Tibial artery (tissue), 4 donors: ENCODE data around the gene RAP2B.
"Not testable (repeated sequence)": the region's sequence is repeated elsewhere in the genome, so short reads cannot be mapped to it uniquely, and the experiment has no call there.

Experiments
- DNase-seq, 2 donors: peaks; one replicate each; pipeline ENCODE4 v3.0.0-alpha.2; 2019
- H3K27ac ChIP-seq, 2 donors: fragments of 200-600 bp; sonication (generic) in 1 of 2; 1 replicate in 1 of 2; 2 replicates in 1 of 2; pipeline ENCODE4 v1.5.1; 2018 to 2019; ENCODE audit warnings: mild to moderate bottlenecking in 1 of 2
- H3K27me3 ChIP-seq, 2 donors: fragments of 200-600 bp; sonication (generic) in 1 of 2; one replicate each; pipeline versions ENCODE4 v1.5.1 to v1.6.0; 2016 to 2019
- H3K36me3 ChIP-seq, 3 donors: fragments of 200-600 bp; sonication (generic) in 2 of 3; one replicate each; pipeline ENCODE4 v1.5.1; 2016 to 2019; ENCODE audit warnings: mild to moderate bottlenecking in 2 of 3
- H3K4me1 ChIP-seq, 4 donors: fragments of 200-600 bp; sonication (generic) in 2 of 4; 1 replicate in 3 of 4; 2 replicates in 1 of 4; pipeline ENCODE4 v1.5.1; 2016 to 2019
- H3K4me3 ChIP-seq, 2 donors: fragments of 200-600 bp; sonication (generic) in 1 of 2; 1 replicate in 1 of 2; 2 replicates in 1 of 2; pipeline ENCODE4 v1.5.1; 2018 to 2019; ENCODE audit warnings: mild to moderate bottlenecking in 2 of 2
- H3K9me3 ChIP-seq, 3 donors: fragments of 200-600 bp; sonication (generic) in 1 of 3; one replicate each; pipeline ENCODE4 v1.5.1; 2016 to 2019
- CTCF ChIP-seq, 2 experiments: fragments of 200-600 bp in 1 of 2; fragments of 450-650 bp in 1 of 2; IDR thresholded peaks; one replicate each; pipeline ENCODE4 v1.5.1; 2017 to 2019; ENCODE audit warnings: antibody characterized with exemption in 2 of 2, mild to moderate bottlenecking in 1 of 2, moderate library complexity in 1 of 2
- intact Hi-C: fragments of 100-400 bp; cut with DNase I; formaldehyde crosslinking; loops from one replicate; pipeline ENCODE4 v1.15.0; 2023; ENCODE audit warnings: low total_unique reads

Gene RAP2B

GRCh38 chr3:153161714-153162512, at the start of gene RAP2B:
Gene RAP2B (plus strand): TSS chr3:153162226. CDS start chr3:153162694, 468 bp downstream.
- Histone ChIP-seq H3K9me3 (no peaks in the 10 kb centered on the region), H3K27ac (peak within 1 kb of the TSS; percentile 94), H3K4me1 (peaks cover 0 to 33% (median 19%) of the 10 kb centered on the region in 4 donors), H3K4me3 (peak within 1 kb of the TSS; percentile 71 to 97), H3K36me3 (no peaks in the 10 kb centered on the region), H3K27me3 (no peaks in the 10 kb centered on the region)
- intact Hi-C loops = loop anchor here (5.0 kb wide), 1 partner anchor 110 kb away; no protein-coding TSS in a partner anchor
- TF ChIP-seq CTCF (IDR thresholded peaks at IDR 0.05) = no peak
- DNase-seq = peak; percentile 97 to 99

- Histone ChIP-seq H3K36me3 (no peaks in the 10 kb centered on the region), H3K4me1 (no peaks in the 10 kb centered on the region), H3K4me3 (no peak overlapping the region), H3K9me3 (no peaks in the 10 kb centered on the region), H3K27ac (no peak overlapping the region), H3K27me3 (no peaks in the 10 kb centered on the region)
- TF ChIP-seq CTCF (IDR thresholded peaks at IDR 0.05) = no peak
- no peak for DNase-seq
- intact Hi-C loops = no loop called here
Measured at GRCh38 chr3:153113541-153113940, 48.5 kb upstream of the RAP2B start.

GRCh38 chr3:153114270-153114669, 47.8 kb upstream of the RAP2B start:
- H3K36me3 ChIP-seq, H3K9me3 ChIP-seq, DNase-seq, H3K4me3 ChIP-seq, intact Hi-C loops, H3K4me1 ChIP-seq, H3K27ac ChIP-seq, H3K27me3 ChIP-seq: not testable (repeated sequence)

- H3K27ac ChIP-seq = no peak overlapping the region
- intact Hi-C loops = no loop called here
Measured at GRCh38 chr3:153115326-153115725, 46.7 kb upstream of the RAP2B start.

GRCh38 chr3:153127788-153128187, 34.2 kb upstream of the RAP2B start:
- Histone ChIP-seq H3K4me3 (no peak overlapping the region), H3K9me3 (no peaks in the 10 kb centered on the region), H3K4me1 (no peaks in the 10 kb centered on the region), H3K27ac (no peak overlapping the region), H3K27me3 (no peaks in the 10 kb centered on the region), H3K36me3 (no peaks in the 10 kb centered on the region)
- DNase-seq = no peak
- intact Hi-C loops = no loop called here
- TF ChIP-seq CTCF (IDR thresholded peaks at IDR 0.05) = no peak

More at GRCh38 chr3:153115326-153115725, 46.7 kb upstream of the RAP2B start:
- H3K36me3 ChIP-seq = no peaks in the 10 kb centered on the region
- H3K9me3 ChIP-seq = no peaks in the 10 kb centered on the region
- no peak for DNase-seq
- no peak overlapping the region for H3K4me3 ChIP-seq
- no peak for TF ChIP-seq CTCF (IDR thresholded peaks at IDR 0.05)
- no peaks in the 10 kb centered on the region for H3K4me1 ChIP-seq
- H3K27me3 ChIP-seq = no peaks in the 10 kb centered on the region

- Histone ChIP-seq H3K36me3 (no peaks in the 10 kb centered on the region), H3K4me3 (no peak overlapping the region), H3K27ac (no peak overlapping the region), H3K9me3 (no peaks in the 10 kb centered on the region), H3K4me1 (no peaks in the 10 kb centered on the region), H3K27me3 (no peaks in the 10 kb centered on the region)
- TF ChIP-seq CTCF (IDR thresholded peaks at IDR 0.05) = no peak
- no peak for DNase-seq
- intact Hi-C loops = no loop called here
Measured at GRCh38 chr3:153129426-153129825, 32.6 kb upstream of the RAP2B start.
